HG03342 (cell line): ENCODE measurements around the gene GAGE12G.
"Not testable (repeated sequence)": the region's sequence is repeated elsewhere in the genome, so short reads cannot be mapped to it uniquely, and the experiment has no call there.

ENCODE experiments used
- ATAC-seq: cut with Tn5 transposase; IDR thresholded peaks from one replicate; pipeline ENCODE4 v1.9.1; 2021; ENCODE audit warnings: mild to moderate bottlenecking, moderate library complexity; ENCODE audit not compliant: unreplicated experiment

The GAGE12G gene, protein sequence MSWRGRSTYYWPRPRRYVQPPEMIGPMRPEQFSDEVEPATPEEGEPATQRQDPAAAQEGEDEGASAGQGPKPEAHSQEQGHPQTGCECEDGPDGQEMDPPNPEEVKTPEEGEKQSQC

DNA sequence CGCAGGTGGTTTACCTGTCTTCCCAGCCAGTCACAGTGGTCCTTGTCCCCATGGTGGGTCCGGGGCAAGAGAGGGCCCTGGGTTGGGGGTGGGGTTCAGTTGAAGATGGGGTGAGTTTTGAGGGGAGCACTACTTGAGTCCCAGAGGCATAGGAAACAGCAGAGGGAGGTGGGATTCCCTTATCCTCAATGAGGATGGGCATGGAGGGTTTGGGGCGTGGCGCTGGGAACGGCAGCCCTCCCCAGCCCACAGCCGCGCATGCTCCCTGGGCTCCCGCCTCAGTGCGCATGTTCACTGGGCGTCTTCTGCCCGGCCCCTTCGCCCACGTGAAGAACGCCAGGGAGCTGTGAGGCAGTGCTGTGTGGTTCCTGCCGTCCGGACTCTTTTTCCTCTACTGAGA, at the start of gene GAGE12G:
TSS of gene GAGE12G (plus strand) at position 301 of the 400 bp plus-strand sequence. CDS start 1,155 bp downstream, outside the sequence.
- not testable (repeated sequence) for ATAC-seq

DNA sequence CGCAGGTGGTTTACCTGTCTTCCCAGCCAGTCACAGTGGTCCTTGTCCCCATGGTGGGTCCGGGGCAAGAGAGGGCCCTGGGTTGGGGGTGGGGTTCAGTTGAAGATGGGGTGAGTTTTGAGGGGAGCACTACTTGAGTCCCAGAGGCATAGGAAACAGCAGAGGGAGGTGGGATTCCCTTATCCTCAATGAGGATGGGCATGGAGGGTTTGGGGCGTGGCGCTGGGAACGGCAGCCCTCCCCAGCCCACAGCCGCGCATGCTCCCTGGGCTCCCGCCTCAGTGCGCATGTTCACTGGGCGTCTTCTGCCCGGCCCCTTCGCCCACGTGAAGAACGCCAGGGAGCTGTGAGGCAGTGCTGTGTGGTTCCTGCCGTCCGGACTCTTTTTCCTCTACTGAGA, 38.3 kb upstream of the GAGE12G start, which contains the start of gene GAGE12C:
TSS of gene GAGE12C (plus strand) at position 301 of the 400 bp plus-strand sequence. CDS start 1,155 bp downstream, outside the sequence.
- not testable (repeated sequence) for ATAC-seq

DNA sequence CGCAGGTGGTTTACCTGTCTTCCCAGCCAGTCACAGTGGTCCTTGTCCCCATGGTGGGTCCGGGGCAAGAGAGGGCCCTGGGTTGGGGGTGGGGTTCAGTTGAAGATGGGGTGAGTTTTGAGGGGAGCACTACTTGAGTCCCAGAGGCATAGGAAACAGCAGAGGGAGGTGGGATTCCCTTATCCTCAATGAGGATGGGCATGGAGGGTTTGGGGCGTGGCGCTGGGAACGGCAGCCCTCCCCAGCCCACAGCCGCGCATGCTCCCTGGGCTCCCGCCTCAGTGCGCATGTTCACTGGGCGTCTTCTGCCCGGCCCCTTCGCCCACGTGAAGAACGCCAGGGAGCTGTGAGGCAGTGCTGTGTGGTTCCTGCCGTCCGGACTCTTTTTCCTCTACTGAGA, 28.8 kb upstream of the GAGE12G start, which contains the start of gene GAGE12D:
TSS of gene GAGE12D (plus strand) at position 301 of the 400 bp plus-strand sequence. CDS start 1,155 bp downstream, outside the sequence.
- not testable (repeated sequence) for ATAC-seq

DNA sequence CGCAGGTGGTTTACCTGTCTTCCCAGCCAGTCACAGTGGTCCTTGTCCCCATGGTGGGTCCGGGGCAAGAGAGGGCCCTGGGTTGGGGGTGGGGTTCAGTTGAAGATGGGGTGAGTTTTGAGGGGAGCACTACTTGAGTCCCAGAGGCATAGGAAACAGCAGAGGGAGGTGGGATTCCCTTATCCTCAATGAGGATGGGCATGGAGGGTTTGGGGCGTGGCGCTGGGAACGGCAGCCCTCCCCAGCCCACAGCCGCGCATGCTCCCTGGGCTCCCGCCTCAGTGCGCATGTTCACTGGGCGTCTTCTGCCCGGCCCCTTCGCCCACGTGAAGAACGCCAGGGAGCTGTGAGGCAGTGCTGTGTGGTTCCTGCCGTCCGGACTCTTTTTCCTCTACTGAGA, 19.2 kb upstream of the GAGE12G start, which contains the start of gene GAGE12E:
TSS of gene GAGE12E (plus strand) at position 301 of the 400 bp plus-strand sequence. CDS start 1,155 bp downstream, outside the sequence.
- ATAC-seq = not testable (repeated sequence)

DNA sequence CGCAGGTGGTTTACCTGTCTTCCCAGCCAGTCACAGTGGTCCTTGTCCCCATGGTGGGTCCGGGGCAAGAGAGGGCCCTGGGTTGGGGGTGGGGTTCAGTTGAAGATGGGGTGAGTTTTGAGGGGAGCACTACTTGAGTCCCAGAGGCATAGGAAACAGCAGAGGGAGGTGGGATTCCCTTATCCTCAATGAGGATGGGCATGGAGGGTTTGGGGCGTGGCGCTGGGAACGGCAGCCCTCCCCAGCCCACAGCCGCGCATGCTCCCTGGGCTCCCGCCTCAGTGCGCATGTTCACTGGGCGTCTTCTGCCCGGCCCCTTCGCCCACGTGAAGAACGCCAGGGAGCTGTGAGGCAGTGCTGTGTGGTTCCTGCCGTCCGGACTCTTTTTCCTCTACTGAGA, 9.7 kb upstream of the GAGE12G start, which contains the start of gene GAGE12F:
TSS of gene GAGE12F (plus strand) at position 301 of the 400 bp plus-strand sequence. CDS start 1,155 bp downstream, outside the sequence.
- not testable (repeated sequence) for ATAC-seq

DNA sequence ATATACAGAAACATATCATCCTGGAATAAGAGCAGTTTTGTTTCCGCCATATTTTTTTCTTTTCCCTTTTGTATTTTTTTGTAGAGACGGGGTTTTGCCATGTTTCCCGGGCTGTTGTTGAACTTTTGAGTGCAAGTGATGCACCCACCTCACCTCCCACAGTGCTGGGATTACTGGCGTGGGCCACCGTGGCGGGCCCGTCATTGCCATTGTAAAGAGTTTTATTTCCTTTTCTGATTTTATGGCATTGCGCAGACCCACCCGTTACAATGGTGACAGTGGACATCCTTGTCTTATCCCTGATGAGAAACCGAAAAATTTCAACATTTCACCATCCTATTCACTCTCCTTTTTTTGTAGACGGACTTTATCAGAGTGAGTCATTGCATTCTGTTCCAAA, 1.5 kb upstream of the GAGE12G start:
- not testable (repeated sequence) for ATAC-seq

DNA sequence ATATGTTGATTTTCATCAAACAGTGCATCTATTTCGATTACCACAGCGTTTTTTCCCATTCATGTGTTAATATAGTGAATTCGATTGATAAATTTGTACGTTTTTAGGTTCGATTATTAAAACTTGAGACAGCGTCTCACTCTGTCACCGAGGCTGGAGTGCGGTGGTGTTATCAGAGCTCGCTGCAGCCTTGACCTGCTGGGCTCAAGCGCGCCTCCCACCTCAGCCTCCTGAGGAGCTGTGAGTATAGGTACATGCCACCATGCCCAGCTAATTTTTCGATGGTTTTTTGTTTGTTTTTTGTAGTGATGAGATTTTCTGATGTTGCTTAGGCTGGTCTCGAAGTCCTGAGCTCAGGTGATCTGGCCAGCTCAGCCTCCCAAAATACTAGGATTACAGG, 1.0 kb upstream of the GAGE12G start:
- not testable (repeated sequence) for ATAC-seq

DNA sequence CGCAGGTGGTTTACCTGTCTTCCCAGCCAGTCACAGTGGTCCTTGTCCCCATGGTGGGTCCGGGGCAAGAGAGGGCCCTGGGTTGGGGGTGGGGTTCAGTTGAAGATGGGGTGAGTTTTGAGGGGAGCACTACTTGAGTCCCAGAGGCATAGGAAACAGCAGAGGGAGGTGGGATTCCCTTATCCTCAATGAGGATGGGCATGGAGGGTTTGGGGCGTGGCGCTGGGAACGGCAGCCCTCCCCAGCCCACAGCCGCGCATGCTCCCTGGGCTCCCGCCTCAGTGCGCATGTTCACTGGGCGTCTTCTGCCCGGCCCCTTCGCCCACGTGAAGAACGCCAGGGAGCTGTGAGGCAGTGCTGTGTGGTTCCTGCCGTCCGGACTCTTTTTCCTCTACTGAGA, 9.4 kb downstream of the GAGE12G start, which contains the start of gene GAGE12H:
TSS of gene GAGE12H (plus strand) at position 301 of the 400 bp plus-strand sequence. CDS start 1,155 bp downstream, outside the sequence.
- not testable (repeated sequence) for ATAC-seq

DNA sequence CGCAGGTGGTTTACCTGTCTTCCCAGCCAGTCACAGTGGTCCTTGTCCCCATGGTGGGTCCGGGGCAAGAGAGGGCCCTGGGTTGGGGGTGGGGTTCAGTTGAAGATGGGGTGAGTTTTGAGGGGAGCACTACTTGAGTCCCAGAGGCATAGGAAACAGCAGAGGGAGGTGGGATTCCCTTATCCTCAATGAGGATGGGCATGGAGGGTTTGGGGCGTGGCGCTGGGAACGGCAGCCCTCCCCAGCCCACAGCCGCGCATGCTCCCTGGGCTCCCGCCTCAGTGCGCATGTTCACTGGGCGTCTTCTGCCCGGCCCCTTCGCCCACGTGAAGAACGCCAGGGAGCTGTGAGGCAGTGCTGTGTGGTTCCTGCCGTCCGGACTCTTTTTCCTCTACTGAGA, 19.0 kb downstream of the GAGE12G start, which contains the start of gene GAGE2A:
TSS of gene GAGE2A (plus strand) at position 301 of the 400 bp plus-strand sequence. CDS start 1,155 bp downstream, outside the sequence.
- not testable (repeated sequence) for ATAC-seq

DNA sequence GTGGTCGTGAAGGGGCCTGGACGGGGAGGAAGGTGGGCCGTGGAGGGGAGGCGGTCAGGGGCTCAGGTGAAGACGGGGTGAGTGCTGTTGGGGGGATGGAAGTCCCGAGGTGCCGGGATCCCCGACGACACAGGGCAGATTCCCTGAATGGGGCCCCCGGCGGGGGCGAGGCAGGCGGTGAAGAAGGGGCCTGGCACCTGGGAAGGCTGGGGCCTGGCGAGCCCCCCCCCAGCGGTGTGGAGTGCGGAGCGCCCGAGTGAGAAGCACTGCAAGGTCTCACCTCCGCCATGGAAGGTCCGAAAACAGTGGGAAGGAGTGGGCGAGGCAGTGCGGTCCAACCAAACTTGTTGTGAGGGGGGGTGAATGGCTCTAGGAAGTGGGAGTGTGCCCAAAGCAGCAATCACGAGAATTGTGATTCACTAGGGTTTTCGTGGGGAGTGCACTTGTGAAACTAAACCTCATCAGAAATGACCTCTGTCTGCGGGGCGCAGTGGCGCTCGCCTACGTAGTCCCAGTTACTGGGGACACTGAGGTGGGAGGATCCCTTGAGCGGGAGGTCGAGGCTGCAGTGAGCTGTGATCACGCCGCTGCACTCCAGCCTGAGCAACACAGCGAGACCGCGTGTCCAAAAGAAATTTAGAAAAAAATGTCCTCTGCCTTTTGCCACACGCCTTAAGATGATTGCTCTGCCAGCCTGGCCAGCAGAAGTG, 19.7 kb downstream of the GAGE12G start:
- ATAC-seq = not testable (repeated sequence)

DNA sequence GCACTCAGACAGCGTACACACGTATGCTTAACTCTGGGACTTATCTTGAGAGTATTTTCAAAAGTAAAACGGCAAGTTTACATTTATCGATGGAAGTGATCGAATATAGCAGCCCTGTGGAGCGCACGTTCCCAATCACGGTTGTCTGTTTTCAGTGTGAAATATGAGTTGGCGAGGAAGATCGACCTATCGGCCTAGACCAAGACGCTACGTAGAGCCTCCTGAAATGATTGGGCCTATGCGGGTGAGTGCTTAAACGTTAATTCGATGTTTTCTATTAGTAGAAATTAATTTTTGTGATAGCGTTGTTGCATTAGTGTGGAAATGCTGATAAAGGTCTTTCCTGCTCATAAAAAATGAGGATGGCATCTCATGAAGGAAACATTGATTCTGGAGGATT, 20.3 kb downstream of the GAGE12G start:
- not testable (repeated sequence) for ATAC-seq

DNA sequence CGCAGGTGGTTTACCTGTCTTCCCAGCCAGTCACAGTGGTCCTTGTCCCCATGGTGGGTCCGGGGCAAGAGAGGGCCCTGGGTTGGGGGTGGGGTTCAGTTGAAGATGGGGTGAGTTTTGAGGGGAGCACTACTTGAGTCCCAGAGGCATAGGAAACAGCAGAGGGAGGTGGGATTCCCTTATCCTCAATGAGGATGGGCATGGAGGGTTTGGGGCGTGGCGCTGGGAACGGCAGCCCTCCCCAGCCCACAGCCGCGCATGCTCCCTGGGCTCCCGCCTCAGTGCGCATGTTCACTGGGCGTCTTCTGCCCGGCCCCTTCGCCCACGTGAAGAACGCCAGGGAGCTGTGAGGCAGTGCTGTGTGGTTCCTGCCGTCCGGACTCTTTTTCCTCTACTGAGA, 28.5 kb downstream of the GAGE12G start, which contains the start of gene GAGE1:
TSS of gene GAGE1 (plus strand) at position 301 of the 400 bp plus-strand sequence. CDS start 1,155 bp downstream, outside the sequence.
- ATAC-seq = not testable (repeated sequence)

DNA sequence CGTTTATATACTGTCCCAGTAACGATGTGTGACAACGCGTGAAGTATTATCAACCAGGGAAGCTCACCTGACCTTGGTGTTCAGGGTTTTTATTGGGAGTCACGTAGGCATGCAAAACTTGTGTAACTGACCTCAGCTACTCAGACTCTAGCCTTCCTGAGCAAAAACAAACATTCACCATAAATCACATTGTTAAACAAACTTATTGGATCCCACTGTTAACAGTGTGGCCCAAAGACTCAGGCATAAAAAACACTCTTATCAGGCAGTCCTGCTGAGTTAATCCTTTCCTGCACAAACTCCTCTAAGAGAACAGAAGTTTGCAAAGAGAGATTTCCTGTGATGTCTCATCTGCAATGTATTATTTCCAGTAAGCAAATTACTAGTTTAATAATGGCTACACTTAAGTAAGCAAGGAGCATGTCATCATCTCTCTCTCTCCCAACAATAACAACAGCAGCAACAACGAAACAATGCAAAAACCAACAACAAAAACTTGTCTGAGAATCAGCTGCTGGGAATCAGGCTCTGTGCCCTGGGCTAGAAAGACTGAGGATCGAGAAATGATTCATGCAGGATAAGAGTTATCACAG, 40.6 kb downstream of the GAGE12G start:
- no peak for ATAC-seq

DNA sequence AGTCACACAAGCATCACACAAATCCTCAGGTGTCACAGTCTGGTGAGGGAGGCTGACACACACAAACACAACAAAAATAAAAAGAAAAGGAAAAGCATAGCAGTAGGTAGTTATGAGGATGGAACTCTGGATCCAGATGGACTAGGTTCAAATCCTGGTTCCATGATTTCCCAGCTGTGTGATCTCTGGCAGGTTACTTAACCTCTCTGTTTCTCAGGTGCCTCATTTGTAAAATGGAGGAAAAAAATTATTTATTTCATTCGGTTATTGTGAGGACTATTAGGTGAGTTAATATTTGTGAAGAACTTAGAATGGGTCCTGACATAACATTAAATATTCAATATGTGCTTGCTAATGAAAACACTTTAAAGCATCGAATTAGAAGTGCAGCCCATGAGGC, 48.4 kb downstream of the GAGE12G start:
- ATAC-seq = no peak
